HepG2 (cell line): ENCODE data around the gene ITGB2.

Source experiments
- BRCA1 ChIP-seq: sonication (generic); formaldehyde crosslinking; IDR thresholded peaks from 2 replicates; pipeline ENCODE4 v1.4.0; 2020; ENCODE audit warnings: missing genetic modification reagents
- ETS1 ChIP-seq: sonication (generic); formaldehyde crosslinking; IDR thresholded peaks from 2 replicates; pipeline ENCODE4 v1.4.0; 2020; ENCODE audit warnings: missing genetic modification reagents
- HNRNPH1 ChIP-seq: fragments of 200-400 bp; formaldehyde crosslinking; optimal IDR thresholded peaks from 2 replicates; pipeline ENCODE3; 2017; ENCODE audit warnings: mild to moderate bottlenecking, low read depth, low read length
- KLF6 ChIP-seq: IDR thresholded peaks from 2 replicates; pipeline ENCODE4 v1.8.0; 2016; ENCODE audit warnings: missing biosample characterization, missing genetic modification reagents
- MAFK ChIP-seq, 2 experiments: IDR thresholded peaks in 1 of 2; conservative IDR thresholded peaks in 1 of 2; 2 replicates each; pipeline ENCODE4 v1.6.1; 2011; ENCODE audit warnings: improper control_type of control experiment in 2 of 2, low read length in 2 of 2
- RAD21 ChIP-seq: fragments of 450-650 bp; formaldehyde crosslinking; IDR thresholded peaks from 2 replicates; pipeline ENCODE4 v1.5.0; 2020; ENCODE audit warnings: mild to moderate bottlenecking

DNA sequence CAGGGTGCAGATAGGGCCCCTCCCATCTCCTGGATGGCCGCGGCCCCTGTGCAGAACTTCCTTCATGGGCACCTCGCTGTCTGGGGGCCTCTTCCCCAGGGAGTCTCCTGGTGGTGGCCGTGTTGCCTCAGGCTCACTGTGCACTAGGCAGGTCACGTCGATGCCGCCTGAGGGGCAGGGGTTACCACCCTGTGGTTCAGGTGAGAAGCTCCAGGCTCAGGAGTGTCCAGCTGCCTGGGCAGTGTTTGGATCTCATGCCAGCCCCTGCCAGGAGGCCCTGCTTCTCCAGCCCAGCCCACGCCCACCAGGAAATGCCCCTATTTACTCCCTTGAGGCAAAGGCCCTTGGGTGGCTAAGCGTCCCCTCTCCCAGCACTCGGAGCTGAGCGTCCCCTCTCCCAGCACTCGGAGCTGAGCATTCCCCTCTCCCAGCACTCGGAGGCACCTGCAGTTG, 2.1 kb downstream of the ITGB2 start:
- TF ChIP-seq MAFK (conservative IDR thresholded peaks at IDR 0.05 in 1 of 2, IDR thresholded peaks at IDR 0.05 in 1 of 2; ENCODE audit: low read length in 2 of 2) (no peak), BRCA1 (CRISPR knock-in tag) (no peak), ETS1 (CRISPR knock-in tag) (no peak), RAD21 (CRISPR knock-in tag) (no peak), HNRNPH1 (no peak), KLF6 (CRISPR knock-in tag) (no peak)
